Embryonic facial prominence (tissue), 1 donor: ENCODE data around the gene PRPF6.

Source experiments
- DNase-seq: peaks from one replicate; pipeline ENCODE4 v3.0.0-alpha.2; 2016; ENCODE audit errors: extremely low spot score

PRPF6 gene

GRCh38 chr20:64035933-64036345 lies 55.0 kb downstream of the PRPF6 start, which contains the start of gene C20orf204:
C20orf204 (plus strand) TSS chr20:64036182; CDS start chr20:64036324, 142 bp downstream.
- no peak for DNase-seq

DNA sequence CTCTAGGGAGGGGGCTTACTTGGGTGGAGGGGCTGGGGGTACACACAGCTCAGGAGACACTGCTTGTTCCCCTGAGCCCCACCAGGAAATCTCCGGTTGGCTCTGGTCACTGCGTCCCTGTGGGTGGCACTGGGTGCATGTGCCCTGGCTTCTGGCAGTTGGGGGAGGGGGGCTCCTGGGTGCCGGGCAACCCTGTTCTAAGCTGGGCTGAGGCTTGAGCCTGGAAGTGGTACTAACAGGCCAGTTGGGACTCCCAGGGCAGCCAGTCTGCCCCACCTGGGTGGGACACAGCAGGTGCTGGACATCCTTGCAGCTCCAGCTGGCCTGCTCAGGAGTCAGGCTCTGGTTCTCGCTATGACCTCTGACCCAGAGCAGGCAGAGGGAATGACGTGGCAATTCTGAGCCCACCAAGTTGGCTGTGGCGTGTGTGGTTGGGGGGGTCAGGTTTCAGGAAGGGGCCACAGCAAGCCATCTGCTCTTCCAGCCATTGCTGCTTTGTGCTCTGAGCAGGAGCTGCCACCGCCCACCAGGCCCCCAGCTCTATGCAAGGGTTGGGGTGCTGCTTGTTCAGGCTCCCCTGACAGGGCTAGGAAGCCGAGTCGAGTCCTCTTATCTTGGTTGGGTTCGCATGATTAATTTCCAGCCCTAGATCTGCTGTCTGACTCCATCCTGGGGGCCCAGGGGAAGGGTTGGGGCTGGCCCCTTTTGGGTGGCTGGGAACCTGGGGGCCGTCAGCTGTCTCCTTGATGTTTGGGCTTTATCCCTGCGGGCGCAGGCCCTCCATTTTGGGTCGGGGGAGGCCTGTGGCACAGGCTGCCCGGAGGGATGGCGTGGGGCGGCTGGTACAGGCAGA lies 55.6 kb downstream of the PRPF6 start:
- no peak for DNase-seq

GRCh38 chr20:64037199-64037497 lies 56.2 kb downstream of the PRPF6 start:
- DNase-seq = no peak

DNA sequence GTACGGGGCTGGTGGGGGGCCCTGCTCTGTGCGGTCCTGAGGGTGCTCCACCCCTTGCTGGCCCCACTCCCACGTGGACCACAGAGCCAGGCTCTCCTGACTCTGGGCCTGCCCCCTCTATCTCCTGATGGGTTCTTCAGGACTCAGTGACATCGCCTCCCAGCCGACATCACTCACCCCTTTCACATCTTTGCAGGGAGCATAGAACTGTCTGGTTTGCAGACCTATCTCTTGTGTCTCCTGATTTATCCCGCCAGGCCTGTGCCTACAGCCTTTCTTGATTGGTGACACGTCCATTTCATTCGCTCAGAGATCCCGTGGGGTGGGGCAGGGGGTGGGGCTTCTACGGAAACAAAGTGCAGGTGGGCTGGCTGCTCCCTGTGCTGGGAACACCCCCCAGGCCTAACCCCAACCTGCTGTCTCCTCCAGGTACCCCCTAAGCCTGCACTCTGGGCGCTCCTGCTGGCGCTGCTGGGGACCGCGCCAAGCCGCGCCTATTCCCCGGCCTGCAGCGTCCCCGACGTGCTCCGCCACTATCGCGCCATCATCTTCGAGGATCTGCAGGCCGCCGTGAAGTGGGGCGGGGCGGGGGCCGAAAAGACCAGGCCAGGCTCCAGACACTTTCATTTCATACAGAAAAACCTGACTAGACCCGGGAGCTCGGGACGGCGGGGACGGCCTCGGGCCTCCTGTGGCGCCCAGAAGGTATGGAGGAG lies 56.7 kb downstream of the PRPF6 start:
- DNase-seq = no peak

- no peak for DNase-seq
Measured at GRCh38 chr20:64038224-64038564, 57.3 kb downstream of the PRPF6 start.

DNA sequence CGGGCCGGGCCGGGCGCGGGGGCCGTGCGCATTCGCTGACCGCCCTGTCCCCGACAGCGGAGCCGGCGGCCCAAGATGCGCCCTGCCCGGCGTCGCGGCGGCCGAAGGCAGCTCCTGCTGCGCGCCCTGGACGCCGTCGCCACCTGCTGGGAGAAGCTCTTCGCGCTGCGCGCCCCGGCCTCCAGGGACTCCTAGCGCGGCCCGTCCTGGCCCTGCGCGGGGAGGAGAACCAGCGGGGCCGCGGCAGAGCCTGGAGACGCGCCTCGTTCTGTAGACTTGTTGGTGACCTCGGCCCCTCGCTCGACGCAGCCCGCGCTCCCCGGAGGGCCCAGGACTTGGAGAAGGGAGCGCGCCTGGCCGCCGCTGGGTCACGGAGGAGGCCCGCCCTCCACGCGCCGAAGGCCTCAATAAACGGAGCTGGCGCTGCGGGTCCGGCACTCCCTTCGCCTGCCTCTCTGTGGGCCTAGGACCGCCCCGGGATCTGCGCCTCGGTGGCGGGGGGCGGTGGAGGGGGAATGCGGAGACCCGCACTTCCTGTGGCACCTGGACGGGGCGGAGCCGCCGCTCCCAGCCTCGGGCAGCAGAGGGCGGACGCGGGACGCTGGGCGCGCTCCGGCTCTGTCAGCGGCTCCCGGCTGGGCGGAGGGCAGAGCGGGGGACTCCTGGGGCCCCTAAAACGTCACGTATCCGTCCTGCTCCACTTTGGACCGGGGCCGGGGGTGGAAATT lies 57.8 kb downstream of the PRPF6 start:
- no peak for DNase-seq

DNA sequence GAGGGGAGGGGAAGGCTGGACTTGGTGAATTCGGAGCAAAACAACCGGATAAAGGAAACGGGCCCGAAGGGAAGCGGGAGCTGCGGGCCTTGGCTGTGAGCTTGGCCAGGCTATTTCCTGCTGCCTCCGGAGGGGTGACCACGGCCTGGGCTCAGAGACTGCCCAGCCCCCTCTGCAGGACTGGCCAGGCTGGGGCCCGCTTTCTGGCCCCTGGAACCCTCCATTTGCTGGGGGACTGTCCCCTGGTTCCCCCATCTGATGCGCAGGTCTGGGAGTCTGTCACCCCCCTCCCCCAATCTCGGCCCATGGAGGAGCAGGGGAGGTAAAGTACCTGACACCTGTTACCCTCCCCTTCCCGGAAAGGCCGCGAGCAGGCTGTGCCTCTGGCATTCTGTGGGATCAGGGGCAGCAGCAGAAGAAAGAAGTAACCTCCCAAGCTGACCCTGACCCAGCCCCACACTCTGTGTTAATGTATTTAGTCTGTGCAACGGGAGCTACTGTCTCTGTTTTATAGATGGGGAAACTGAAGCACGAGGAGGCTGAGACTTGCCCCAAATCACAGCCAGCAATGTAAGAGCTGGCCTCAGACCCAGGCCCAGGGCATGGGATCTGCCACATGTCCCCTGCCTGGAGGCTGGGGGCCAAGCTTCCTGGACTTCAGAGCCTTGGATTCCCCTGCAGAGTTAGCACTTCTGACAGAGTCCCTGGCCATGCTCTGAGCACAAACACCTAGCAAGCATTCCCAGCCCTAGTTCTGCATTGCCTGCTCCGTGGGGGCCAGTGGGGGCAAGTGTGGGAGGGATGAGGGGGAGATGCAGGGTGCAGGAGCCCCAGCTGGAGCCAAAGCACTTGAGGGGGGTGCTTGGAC lies 58.6 kb downstream of the PRPF6 start:
- DNase-seq = no peak

DNA sequence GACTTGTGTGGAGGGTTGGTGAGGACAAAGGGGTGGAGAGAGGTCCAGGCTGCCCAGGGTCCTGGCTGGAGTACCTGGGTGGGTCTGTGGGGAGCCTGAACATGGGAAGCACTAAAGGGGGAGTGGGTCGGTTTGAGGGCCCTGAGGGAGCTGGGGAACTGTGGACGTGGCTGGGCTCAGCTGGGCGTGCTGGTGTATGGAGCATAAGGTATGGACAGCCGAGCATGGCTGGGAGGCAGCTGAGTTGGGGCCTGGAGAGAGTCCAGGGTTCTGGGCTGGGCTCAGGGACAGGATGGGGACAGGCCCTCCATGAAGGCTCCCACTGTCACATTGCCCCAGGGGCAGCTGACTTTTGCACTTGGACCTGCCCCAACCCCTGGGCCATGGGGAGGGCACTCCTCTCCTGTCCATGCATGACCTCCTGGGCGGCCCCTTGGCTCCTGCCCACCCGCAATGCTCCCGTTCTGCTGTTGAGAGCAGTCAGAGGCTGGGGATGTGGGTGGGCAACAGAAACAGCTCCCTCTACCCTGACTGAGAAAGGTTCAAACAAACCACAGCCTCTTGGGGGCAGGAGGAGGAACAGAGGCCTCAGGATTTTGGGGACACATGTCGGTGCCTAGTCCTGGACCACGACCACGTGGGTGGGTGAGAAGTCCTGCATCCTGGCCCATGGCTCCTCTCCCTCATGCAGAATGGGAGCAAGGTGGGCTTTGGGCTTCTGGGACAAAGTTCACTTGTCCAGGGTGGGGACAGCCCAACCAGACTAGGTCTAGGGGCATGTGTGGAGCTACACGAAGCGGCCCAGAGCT lies 59.5 kb downstream of the PRPF6 start:
- DNase-seq = no peak

DNA sequence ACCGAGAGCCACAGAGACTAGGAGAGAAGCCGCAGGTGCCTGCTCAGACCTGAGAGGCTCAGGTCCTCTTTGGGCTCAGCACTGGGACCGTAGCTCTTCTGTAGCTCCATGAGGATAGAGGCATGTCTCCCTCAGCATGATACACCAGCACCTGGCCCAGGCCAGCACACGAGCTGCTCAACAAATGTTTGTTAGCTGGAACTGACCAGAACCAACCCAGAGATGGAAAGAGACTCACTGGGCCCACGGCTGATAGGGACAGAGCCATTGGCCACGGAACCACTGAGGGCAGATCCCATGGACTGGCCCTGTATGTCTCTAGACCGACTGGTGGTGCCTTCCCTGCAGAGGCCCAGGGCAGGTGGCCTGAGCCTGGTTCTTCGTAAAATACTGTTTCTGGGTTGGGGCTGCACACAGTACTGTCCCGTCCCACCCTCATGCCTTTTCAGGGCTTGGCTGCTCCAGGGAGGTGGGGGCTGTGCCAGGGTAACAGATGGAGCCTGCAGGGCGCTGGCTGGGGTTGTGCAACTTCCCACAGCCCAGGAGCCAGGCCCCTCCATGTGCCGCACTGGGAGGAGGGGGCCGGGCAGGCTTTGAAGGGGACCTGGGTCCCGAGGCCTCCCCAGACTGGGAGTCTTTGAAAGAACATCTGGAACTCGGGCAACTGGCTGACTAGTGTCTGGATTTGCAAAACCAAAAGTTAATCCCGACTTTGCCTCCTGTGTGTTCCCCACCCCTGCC lies 60.3 kb downstream of the PRPF6 start:
- DNase-seq = no peak

GRCh38 chr20:64041781-64042053 lies 60.8 kb downstream of the PRPF6 start:
- DNase-seq = no peak

DNA sequence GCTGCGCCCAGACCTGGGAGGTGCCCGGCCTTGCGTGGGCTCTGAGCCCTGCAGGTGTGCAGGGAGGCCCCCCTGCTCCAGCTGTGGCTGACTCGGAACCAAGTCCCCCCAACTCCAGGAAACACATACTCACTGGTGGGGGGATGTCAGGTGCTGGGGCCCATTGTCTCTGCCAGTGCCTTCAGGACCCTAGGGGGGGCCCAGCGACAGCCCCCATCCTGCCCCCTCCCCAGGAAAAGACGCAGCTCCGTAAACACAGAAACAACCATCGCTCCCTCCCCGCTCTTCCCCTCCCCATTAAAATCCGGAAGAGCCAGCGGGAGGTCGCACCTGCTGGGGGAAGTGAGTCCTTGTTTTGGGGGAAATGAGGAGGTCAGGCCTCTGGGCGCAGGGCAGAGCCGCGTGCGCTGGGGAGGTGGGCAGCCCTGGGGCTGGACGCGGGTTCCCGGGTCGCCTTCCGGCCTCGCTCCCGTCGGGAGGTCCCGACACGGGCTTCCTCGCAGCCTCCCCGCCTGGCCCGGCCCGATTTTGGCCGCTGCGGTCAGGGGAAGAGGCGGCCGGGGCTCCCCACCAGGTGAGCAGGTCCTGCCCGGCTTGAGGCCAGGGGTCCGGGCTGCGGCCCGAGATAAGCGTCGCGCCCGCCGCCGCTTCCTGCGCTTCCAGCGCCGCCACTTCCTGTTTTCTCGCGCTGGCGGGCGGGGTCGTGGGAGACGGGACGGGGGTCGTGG lies 61.3 kb downstream of the PRPF6 start:
- DNase-seq = no peak

DNA sequence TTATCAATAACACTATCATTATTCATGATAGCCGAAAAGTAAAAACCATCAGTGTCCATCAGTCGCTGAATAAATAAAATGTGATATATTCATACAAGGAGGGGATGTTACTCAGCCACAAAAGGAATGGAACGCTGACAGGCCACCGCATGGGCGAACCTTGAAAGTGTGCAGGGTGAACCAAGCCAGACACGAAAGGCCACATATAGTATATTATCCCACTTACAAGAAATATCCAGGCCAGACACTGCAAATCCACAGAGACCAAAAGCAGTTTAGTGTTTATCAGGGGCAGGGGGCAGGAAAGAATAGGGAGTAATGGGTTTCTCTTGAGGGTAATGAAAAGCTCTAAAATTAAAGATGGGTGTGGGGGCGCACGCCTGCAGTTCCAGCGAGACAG lies 62.8 kb downstream of the PRPF6 start:
- no peak for DNase-seq

GRCh38 chr20:64044484-64045247 lies 63.7 kb downstream of the PRPF6 start:
- no peak for DNase-seq

- DNase-seq = no peak
Measured at GRCh38 chr20:64045346-64046011, 64.5 kb downstream of the PRPF6 start.

GRCh38 chr20:64047046-64047389 lies 66.1 kb downstream of the PRPF6 start:
- DNase-seq = no peak

GRCh38 chr20:64047968-64048401 lies 67.1 kb downstream of the PRPF6 start:
- no peak for DNase-seq

DNA sequence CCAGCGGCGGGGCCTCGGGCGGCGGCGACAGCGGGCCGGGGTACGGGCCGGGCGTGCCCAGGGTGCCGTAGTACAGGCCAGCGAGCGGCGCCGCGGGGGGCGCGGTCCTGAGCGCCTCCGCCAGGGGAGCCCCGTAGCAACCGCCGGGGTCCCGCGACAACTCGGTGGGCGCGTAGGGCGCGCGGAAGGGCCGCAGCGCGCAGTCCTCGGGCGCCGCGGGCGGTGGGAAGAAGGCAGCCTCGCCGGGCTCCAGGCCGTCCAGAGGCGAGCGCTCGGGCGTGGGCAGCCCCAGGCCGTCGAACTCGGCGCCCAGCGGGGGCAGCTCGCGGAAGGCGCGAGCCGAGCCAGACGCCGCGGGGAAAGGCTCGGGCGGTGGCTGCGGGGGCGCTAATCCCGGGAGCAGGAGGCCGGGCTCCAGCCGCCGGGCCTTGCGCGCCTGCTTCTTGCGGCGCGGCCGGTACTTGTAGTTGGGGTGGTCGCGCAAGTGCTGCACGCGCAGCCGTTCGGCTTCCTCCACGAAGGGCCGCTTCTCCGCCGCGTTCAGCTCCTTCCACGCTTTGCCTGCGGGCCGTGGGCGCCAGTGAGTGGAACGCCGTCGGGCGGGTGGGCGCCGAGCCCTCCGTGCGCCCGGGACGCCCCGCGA lies 67.6 kb downstream of the PRPF6 start:
- DNase-seq = no peak
